Stimulated activated memory B cell treated with anti-CD40 and anti-IgM and Interleukin-4, amounts not matched to agents 10 μg/mL and 1 μg/mL and 100 μg/mL, for 72 hours (primary cell): ENCODE data around the gene IPO13.

Experiments
- ATAC-seq: fragments of 150-1000 bp; cut with Tn5 transposase; 2 replicates; pipeline ENCODE4 v1.10.0; 2021
- H3K27ac Mint-ChIP-seq: one replicate; pipeline ENCODE4 v1.8.0; 2022; ENCODE audit warnings: mild to moderate bottlenecking, mixed read lengths
- H3K27me3 Mint-ChIP-seq: one replicate; pipeline ENCODE4 v1.8.0; 2022; ENCODE audit warnings: mixed read lengths
- H3K36me3 Mint-ChIP-seq: one replicate; pipeline ENCODE4 v1.8.0; 2022; ENCODE audit warnings: mixed read lengths
- H3K4me1 Mint-ChIP-seq: one replicate; pipeline ENCODE4 v1.8.0; 2022; ENCODE audit warnings: mixed read lengths
- H3K4me3 Mint-ChIP-seq: one replicate; pipeline ENCODE4 v1.8.0; 2022; ENCODE audit warnings: mild to moderate bottlenecking, moderate library complexity, mixed read lengths
- H3K9me3 Mint-ChIP-seq: one replicate; pipeline ENCODE4 v1.8.0; 2022; ENCODE audit warnings: mixed read lengths

Gene IPO13

DNA sequence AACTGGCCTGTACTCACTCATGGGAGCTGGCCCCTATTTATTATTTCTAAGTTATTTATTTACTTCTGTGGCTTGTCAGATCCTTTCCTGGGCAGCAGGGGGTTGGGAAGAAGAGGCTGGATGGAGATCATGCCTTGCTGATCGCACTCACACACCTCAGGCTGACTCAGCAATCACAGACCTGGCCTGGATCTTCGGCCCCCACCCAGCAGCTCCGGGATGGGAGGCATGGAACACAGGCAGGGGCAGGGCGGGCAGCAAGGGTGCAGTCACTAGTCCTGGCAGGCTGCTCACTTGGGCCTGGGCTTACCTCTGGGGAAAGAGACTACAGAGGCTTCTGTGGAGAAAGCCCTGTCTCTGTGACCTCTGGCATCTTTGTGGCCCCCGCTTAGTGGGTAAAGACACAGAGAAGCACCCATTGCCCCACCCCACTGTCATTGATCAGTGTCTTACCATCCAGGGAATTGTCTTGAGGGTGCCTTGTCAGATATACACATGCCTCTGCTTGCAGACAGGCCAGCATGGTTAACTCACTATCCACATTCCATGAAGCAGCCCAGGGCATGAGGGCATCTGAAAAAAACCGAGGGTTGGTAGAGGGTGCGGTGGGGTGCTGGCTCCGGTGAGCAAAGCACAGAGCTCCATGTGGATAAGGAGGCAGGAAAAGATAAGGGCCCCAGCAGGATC lies 9.4 kb upstream of the IPO13 start:
- ATAC-seq: no peak
- Mint-ChIP-seq H3K27ac (no peak overlapping the region), H3K27me3 (peaks cover 35% of the 10 kb centered on the region), H3K4me3 (no peak overlapping the region), H3K9me3 (no peaks in the 10 kb centered on the region), H3K36me3 (peaks cover 27% of the 10 kb centered on the region), H3K4me1 (peaks cover 23% of the 10 kb centered on the region)

DNA sequence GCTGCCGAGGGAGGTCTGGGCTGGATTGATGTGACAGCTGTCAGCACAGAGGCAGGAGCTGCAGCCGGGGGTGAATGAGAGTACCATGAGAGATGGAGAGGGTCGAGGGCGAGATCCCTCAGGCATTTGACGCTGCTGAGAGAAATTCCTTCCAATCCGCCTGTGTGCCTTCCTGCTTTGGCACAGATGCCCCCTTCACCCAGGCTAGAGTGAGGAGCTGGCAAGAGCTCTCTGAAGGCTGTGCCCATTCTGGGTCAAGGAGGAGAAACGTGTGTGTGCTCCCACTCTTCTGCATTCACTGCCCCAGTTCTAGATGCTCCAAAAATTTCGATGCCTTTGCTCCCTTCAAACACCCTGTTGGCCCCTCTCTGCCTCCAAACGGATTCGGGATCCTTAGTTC lies 8.4 kb upstream of the IPO13 start:
- H3K27ac Mint-ChIP-seq: no peak overlapping the region
- H3K36me3 Mint-ChIP-seq: peaks cover 28% of the 10 kb centered on the region
- H3K4me1 Mint-ChIP-seq: peaks cover 22% of the 10 kb centered on the region
- H3K9me3 Mint-ChIP-seq: no peaks in the 10 kb centered on the region
- no peak overlapping the region for H3K4me3 Mint-ChIP-seq
- no peak for ATAC-seq
- peaks cover 24% of the 10 kb centered on the region for H3K27me3 Mint-ChIP-seq

DNA sequence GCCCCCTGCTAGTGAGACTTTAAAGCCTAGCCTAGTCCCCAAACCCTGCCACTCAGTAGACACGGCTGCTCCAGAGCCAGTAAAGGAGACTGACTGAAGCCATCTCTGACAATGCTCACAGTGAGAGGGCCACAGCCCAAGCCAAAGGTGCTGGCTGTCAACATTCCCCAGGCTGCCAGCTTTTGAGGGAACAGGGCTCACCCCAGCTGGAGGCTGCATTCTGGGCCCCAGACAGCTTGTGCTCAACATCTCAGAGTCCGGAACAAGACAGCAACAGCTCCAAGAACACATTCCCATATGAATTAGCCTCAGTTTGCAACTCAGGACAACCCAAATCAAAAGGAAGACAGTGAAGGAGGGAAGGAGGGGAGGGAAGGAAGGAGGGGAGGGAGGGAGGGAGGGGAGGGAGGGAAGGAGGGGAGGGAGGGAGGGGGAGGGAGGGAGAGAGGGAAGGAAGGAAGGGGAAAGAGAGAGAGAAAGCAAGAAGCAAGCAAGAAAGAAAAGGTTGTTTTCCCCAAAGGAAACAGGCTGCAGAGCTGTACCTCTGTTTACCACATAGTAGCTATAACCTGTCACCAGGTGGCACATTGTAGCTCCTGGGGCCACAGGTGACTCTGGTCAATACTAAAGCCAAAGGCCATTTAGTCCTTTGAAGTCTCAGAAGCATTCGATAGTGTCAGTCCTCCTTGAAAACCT lies 7.7 kb upstream of the IPO13 start:
- no peak overlapping the region for H3K4me3 Mint-ChIP-seq
- ATAC-seq: no peak
- peaks cover 18% of the 10 kb centered on the region for H3K27me3 Mint-ChIP-seq
- H3K36me3 Mint-ChIP-seq: peaks cover 28% of the 10 kb centered on the region
- H3K27ac Mint-ChIP-seq: no peak overlapping the region
- no peaks in the 10 kb centered on the region for H3K9me3 Mint-ChIP-seq
- H3K4me1 Mint-ChIP-seq: peaks cover 17% of the 10 kb centered on the region

DNA sequence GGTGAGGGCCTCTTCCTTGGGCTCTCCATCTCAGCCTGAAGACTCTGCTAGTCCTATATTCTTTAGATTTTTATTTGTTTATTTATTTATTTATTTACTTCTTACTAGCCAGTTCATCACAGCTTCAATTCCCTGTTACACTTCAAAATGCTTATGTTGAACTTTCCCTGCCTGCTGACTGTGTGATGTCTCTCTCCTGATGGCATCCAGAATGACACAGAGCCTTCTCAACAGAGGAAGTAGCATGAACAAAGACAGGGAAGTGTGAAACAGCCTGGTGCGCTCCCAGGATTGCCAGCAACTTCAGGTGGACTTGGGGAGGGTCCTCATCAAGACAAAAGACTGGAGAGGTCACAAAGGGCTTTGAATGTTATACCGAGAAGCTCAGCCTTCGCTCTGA lies 4.3 kb upstream of the IPO13 start:
- H3K27me3 Mint-ChIP-seq: no peaks in the 10 kb centered on the region
- H3K36me3 Mint-ChIP-seq: peaks cover 28% of the 10 kb centered on the region
- H3K4me1 Mint-ChIP-seq: peaks cover 31% of the 10 kb centered on the region
- no peak overlapping the region for H3K27ac Mint-ChIP-seq
- H3K4me3 Mint-ChIP-seq: no peak overlapping the region
- no peak for ATAC-seq
- no peaks in the 10 kb centered on the region for H3K9me3 Mint-ChIP-seq

DNA sequence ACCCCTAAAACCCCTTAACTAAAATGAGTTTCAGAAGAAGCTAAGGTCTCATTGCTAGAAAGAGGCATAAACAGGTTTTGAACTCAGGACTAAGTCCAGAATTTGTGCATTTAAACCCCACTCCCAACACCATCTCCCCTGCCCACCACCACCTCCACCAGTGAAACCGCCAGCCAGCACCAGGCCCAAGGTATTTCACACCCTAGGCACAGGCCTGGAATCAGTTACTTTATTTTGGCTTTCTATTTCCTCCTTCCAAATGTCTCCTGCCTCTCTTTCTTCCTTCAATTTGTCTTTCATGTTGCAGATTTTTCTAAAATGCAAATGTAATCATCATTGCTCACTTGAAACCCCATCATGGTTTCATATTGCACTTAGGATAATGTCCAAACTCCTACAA lies 1.9 kb upstream of the IPO13 start:
- H3K9me3 Mint-ChIP-seq: no peaks in the 10 kb centered on the region
- H3K4me3 Mint-ChIP-seq: no peak overlapping the region
- ATAC-seq: no peak
- no peak overlapping the region for H3K27ac Mint-ChIP-seq
- H3K36me3 Mint-ChIP-seq: peaks cover 18% of the 10 kb centered on the region
- H3K27me3 Mint-ChIP-seq: no peaks in the 10 kb centered on the region
- peaks cover 55% of the 10 kb centered on the region for H3K4me1 Mint-ChIP-seq

DNA sequence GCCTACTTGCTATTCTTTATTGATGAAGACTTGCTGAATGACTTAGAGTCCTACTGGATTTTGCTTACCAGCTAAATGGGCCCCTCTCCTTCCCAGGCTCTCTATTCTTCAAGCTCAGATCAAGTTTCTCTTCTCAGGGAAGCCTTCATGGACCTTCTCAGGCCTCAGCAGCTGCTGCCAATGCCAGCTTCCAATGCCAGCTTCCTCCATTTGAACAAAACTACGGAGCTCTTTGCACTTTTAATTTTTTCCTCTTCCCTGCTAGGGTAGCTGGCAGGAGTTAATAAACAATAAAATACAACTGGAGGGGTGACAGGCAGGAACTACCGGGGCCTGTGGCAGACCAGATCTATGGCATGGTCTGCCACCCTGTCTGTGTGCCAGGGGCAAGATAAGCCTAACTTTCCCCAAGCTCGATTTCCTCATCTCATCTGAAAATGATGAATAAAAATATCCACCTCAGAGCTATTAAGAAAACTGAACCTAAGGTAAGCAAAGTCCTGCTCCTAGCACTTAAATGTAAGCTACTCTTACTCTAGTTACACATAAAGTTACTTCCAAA lies 995 bp upstream of the IPO13 start:
- Mint-ChIP-seq H3K27ac (peak overlapping the region; percentile 91), H3K9me3 (no peaks in the 10 kb centered on the region), H3K27me3 (no peaks in the 10 kb centered on the region), H3K4me3 (peak overlapping the region; percentile 93), H3K36me3 (peaks cover 22% of the 10 kb centered on the region), H3K4me1 (peaks cover 64% of the 10 kb centered on the region)
- ATAC-seq: no peak

DNA sequence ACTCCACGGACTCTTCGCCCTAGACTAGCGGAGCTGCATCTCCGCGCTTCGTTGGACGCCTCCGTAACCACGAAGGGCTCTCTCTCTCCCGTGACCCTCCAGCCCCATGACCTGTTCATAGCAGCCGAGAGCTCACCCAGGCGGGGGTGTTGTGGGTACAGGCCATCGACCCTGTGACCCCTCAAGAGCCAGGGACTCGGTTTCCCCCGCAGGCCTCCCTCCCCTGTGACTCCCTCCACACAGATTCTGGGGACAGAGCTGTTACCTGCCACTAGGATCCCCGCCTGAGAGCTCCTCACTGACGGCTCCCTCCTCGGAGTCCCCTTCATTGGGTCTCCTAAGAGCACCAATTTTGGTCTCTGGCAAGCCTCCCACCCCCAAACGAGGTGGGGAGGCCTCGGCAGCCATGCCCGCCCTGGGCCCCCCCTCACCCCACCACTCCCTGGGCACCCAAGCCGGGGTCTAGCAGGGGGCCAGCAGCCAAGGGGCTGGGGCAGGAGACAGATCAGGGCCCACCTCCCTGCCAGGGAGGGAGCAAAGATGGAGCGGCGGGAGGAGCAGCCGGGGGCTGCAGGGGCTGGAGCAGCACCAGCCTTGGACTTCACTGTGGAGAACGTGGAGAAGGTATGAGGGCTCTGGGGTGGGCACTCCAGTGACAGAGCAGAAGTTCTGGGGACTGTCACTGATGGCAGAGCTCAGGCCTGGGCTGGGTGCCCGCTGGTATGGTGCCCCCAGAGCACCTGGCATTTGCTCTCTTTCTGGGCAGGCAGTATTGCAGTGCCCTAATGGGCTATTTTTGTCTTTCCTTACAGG lies 517 bp downstream of the IPO13 start:
- peak overlapping the region; percentile 93 for H3K4me3 Mint-ChIP-seq
- peaks cover 34% of the 10 kb centered on the region for H3K36me3 Mint-ChIP-seq
- H3K9me3 Mint-ChIP-seq: no peaks in the 10 kb centered on the region
- H3K27ac Mint-ChIP-seq: peak overlapping the region; percentile 91
- peaks cover 74% of the 10 kb centered on the region for H3K4me1 Mint-ChIP-seq
- no peaks in the 10 kb centered on the region for H3K27me3 Mint-ChIP-seq
- peak; percentile 28 for ATAC-seq

DNA sequence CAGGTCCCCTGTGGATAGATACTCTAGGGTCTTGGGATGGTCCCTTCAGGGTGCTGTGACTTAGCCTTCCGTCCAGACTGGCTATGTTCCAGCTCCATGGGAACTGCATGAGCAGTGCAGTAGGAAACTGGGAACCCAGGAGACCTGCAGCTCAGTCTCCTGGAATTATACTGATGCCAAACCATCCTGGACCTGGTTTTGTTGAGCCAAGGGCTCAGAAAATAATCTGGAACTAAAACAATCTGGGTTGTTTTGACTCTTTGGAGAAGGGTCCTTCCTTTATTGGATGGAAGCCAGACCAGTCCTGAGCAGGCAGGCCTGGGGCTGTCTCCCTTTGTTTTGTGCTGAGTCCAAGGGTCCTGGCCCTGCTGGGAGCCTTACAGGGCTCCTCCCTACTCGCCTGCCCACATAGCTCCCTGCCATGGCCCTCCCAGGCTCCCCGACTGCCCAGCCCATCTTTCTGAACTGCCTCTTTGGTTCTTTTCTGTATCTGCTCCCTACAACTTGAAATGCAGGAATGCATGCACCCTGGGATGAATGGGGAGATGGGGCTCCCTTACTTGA lies 1.2 kb downstream of the IPO13 start:
- Mint-ChIP-seq H3K4me1 (peaks cover 69% of the 10 kb centered on the region), H3K9me3 (no peaks in the 10 kb centered on the region), H3K27me3 (no peaks in the 10 kb centered on the region), H3K36me3 (peaks cover 29% of the 10 kb centered on the region), H3K4me3 (peak overlapping the region; percentile 93), H3K27ac (peak overlapping the region; percentile 91)
- ATAC-seq: no peak

DNA sequence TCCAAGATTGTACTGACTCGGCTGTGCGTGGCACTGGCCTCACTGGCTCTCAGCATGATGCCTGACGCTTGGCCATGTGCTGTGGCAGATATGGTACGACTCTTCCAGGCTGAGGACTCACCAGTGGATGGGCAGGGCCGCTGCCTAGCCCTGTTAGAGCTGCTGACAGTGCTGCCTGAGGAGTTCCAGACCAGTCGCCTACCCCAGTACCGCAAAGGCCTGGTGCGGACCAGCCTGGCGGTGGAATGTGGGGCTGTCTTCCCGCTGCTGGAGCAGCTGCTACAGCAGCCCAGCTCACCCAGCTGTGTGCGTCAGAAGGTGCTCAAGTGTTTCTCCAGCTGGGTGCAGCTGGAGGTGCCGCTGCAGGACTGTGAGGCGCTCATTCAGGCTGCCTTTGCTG lies 2.9 kb downstream of the IPO13 start:
- H3K36me3 Mint-ChIP-seq: peaks cover 32% of the 10 kb centered on the region
- no peak for ATAC-seq
- H3K27ac Mint-ChIP-seq: no peak overlapping the region
- H3K4me3 Mint-ChIP-seq: no peak overlapping the region
- H3K9me3 Mint-ChIP-seq: no peaks in the 10 kb centered on the region
- no peaks in the 10 kb centered on the region for H3K27me3 Mint-ChIP-seq
- H3K4me1 Mint-ChIP-seq: peaks cover 69% of the 10 kb centered on the region

DNA sequence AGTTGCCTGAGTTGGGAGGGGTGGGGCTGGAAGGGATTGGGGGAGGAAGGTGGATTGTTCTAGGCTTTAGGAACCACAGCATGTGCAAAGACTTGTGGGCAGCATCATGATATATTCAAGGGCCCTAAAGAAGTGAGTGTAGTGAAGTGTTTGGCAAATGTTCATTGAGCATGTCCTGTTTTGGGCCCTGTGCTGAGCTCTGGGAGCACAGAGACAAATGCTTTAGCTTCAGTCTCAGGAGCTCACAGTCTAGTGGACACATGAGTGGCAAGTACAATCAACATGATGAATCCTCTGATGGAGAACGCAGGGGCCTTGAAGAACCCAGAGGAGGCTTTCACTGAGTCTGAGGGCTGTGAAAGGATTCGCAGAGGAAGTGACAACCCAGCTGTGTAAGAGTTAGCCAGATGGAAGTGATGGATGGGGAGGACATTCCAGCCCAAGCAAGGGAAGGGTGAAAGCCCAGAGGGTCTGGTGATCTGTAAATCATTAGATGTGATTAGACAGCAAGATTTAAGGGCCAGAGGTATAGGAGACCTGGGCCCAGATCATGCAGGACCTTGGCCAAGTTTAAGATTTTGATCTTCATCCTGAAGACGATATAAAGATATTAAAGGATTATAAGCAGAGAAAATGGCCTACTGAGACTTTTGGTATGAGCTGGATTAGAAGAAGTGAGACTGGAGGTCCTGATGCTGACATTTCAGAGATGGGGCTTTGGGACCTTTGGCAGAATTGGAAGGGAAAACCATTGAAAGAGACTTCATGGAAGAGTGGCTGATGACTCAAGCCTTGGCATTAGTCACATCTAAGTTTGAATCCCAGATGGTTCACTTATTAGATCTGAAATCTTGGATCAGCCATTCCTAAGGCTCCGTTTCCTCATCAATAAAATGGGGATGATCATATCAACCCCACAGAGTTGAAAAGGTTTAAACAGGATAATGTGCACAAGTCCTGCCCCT lies 4.6 kb downstream of the IPO13 start:
- Mint-ChIP-seq H3K27ac (no peak overlapping the region), H3K36me3 (peaks cover 37% of the 10 kb centered on the region), H3K4me3 (no peak overlapping the region), H3K4me1 (peaks cover 59% of the 10 kb centered on the region), H3K27me3 (no peaks in the 10 kb centered on the region), H3K9me3 (no peaks in the 10 kb centered on the region)
- ATAC-seq: no peak

DNA sequence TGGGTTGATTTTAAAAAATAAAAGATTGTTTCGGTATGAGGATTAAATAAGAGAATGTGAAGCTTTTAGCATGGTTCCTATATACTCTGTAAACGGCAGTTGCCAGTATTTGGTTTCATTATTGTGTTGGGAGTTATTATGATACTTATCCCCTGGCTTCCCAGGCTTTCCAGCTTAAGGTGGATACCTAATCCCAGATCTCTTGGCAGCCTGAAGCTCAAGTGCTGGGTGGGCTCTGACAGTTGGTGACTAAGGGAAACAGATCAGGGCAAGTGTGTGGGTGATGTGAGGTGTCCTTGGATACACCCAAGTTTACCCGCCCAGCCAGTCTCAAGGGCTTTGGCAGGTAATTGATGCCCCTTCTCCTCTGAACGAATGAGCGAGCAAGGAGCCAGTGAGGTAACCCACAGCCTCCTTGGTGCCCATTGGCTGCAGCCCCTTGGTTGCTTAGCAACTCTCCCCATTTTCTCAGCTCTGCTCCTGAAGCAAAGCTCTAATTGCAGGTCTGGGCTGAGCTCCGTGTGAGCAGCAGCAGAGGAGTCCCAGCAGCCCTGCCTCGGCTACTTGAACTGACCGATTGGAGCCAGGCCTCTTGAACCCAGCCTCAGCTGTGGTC lies 6.1 kb downstream of the IPO13 start:
- Mint-ChIP-seq H3K4me3 (no peak overlapping the region), H3K9me3 (no peaks in the 10 kb centered on the region), H3K27ac (no peak overlapping the region), H3K4me1 (peaks cover 49% of the 10 kb centered on the region), H3K27me3 (no peaks in the 10 kb centered on the region), H3K36me3 (peaks cover 46% of the 10 kb centered on the region)
- ATAC-seq: no peak

DNA sequence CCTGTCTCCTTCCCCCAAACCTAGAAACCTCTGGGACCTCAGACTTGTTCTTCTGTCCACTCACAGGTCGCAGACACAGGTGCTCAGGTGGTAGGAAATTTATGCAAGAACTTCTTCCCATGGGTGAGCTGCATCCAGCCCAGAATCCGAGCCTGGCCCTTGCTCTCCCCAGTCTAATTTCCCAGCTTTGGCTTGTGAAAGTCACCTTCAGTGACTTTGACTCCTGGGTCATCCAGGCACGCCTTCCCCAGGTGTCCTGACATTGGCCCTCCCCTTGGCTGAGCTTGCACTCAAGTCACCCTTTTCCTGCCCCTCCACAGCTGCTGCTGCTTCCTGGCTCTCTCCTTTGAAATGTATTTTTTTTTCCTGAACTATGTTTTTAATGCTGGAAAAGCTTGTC lies 6.6 kb downstream of the IPO13 start:
- H3K4me3 Mint-ChIP-seq: no peak overlapping the region
- peaks cover 44% of the 10 kb centered on the region for H3K4me1 Mint-ChIP-seq
- no peaks in the 10 kb centered on the region for H3K9me3 Mint-ChIP-seq
- no peak for ATAC-seq
- H3K27me3 Mint-ChIP-seq: no peaks in the 10 kb centered on the region
- no peak overlapping the region for H3K27ac Mint-ChIP-seq
- H3K36me3 Mint-ChIP-seq: peaks cover 51% of the 10 kb centered on the region

DNA sequence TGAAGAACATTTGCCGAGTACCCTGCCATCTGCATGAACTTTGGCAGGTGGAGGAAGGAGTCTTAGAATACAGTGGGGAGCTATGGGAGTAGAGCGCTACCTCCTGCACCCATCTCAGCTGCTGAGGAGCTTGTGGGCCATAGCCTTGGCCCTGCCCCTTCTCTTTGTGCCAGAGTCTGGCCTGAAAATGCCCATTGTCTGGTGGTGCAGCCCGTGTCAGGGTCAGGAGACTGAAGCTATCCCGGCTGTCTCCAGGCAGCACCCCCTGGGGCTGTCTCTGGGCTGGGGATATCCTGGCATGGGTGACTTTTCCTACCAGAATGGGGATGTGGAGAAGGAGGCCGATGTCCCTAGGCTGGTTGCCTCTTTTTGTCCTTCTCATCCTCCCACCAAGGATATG lies 7.3 kb downstream of the IPO13 start:
- no peaks in the 10 kb centered on the region for H3K27me3 Mint-ChIP-seq
- no peak overlapping the region for H3K27ac Mint-ChIP-seq
- ATAC-seq: no peak
- no peak overlapping the region for H3K4me3 Mint-ChIP-seq
- H3K9me3 Mint-ChIP-seq: no peaks in the 10 kb centered on the region
- peaks cover 58% of the 10 kb centered on the region for H3K36me3 Mint-ChIP-seq
- H3K4me1 Mint-ChIP-seq: peaks cover 37% of the 10 kb centered on the region

DNA sequence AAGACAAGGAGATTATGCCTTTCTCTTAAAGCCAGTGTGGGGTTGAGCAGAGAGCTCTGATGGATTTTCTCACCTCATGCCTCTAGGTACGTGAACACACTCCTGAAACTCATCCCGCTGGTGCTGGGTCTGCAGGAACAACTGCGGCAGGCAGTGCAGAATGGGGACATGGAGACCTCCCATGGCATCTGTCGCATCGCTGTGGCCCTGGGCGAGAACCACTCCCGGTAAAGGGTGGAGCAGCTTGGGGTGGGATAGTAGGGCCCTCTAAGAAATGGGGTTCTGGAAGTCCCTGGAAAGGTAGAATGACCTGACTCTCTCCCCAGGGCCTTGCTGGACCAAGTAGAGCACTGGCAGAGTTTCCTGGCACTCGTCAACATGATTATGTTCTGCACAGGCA lies 9.5 kb downstream of the IPO13 start:
- H3K27me3 Mint-ChIP-seq: no peaks in the 10 kb centered on the region
- peaks cover 15% of the 10 kb centered on the region for H3K4me1 Mint-ChIP-seq
- H3K27ac Mint-ChIP-seq: no peak overlapping the region
- H3K9me3 Mint-ChIP-seq: no peaks in the 10 kb centered on the region
- H3K36me3 Mint-ChIP-seq: peaks cover 46% of the 10 kb centered on the region
- ATAC-seq: no peak
- H3K4me3 Mint-ChIP-seq: no peak overlapping the region
